ENCODE data around the gene FZD7. TPM values are rescaled to one million over a fixed set of nuclear protein-coding genes. Genes with fewer than 3 reads are reported as not detected.

FZD7 gene
- total and polyA plus RNA-seq, 2 of the 8 experiments (the other 6 are each of a cell fraction or from before 2014, with no cell fraction given): 176 to 246 TPM

- TF ChIP-seq POU5F1 (IDR thresholded peaks at IDR 0.05; ENCODE audit: low read depth, low read length) (no peak), CREB1 (IDR thresholded peaks at IDR 0.05) (no peak), SRF (IDR thresholded peaks at IDR 0.05; ENCODE audit: low read depth, low read length) (no peak)
These were observed 25.7 kb upstream of the FZD7 start (continued) for GRCh38 chr2:202007983-202008354.

Measured in H1 (cell line).